Measurements from ENCODE around the gene AHNAK.

GRCh38 chr11:62534779-62535545 is 11.6 kb downstream of the AHNAK start:
- TF ChIP-seq EZH2 (IDR thresholded peaks at IDR 0.05; ENCODE audit: insufficient read depth, poor library complexity, severe bottlenecking): no peak
- TF ChIP-seq EZH2phosphoT487 (IDR thresholded peaks at IDR 0.05; ENCODE audit: insufficient read depth, low read depth): no peak
